ENCODE measurements around the gene HS6ST3. TPM values are rescaled to one million over a fixed set of nuclear protein-coding genes. Genes with fewer than 3 reads are reported as not detected.

The HS6ST3 gene
- total and polyA plus RNA-seq, 8 donors: 0.03 to 0.15 (median 0.10) TPM

DNA sequence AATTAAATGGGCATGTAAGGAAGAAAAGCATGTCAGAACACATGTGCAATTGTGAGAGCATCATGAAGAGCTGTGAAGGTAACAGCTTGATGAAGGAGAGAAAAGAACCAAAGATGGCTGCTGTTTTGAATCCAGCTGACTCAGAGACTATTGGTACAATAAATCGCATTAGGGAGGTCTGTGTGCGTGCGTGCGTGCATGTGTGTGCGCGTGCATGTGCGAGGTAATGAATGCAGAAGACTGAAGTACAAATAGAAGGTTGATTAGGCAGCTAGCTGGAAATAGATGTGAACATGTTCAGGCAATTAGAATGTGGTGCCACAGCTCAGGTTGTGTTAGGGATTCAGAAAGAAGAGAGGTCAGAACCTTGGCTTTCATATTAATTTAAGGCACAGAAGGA, 463.9 kb downstream of the HS6ST3 start:
- H3K36me3 ChIP-seq: no peaks in the 10 kb centered on the region
- H3K4me3 ChIP-seq: no peak overlapping the region
- H3K4me1 ChIP-seq: no peaks in the 10 kb centered on the region
- intact Hi-C loops (cut with DNase I): no loop called here
- H3K9me3 ChIP-seq: peaks cover 0 to 2% of the 10 kb centered on the region in 2 donors
- H3K27ac ChIP-seq: no peak overlapping the region
- TF ChIP-seq, protein P1, sequence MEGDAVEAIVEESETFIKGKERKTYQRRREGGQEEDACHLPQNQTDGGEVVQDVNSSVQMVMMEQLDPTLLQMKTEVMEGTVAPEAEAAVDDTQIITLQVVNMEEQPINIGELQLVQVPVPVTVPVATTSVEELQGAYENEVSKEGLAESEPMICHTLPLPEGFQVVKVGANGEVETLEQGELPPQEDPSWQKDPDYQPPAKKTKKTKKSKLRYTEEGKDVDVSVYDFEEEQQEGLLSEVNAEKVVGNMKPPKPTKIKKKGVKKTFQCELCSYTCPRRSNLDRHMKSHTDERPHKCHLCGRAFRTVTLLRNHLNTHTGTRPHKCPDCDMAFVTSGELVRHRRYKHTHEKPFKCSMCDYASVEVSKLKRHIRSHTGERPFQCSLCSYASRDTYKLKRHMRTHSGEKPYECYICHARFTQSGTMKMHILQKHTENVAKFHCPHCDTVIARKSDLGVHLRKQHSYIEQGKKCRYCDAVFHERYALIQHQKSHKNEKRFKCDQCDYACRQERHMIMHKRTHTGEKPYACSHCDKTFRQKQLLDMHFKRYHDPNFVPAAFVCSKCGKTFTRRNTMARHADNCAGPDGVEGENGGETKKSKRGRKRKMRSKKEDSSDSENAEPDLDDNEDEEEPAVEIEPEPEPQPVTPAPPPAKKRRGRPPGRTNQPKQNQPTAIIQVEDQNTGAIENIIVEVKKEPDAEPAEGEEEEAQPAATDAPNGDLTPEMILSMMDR (IDR thresholded peaks at IDR 0.05): no peak
- ATAC-seq (no peak), DNase-seq (no peak)
- no peaks in the 10 kb centered on the region for H3K27me3 ChIP-seq

DNA sequence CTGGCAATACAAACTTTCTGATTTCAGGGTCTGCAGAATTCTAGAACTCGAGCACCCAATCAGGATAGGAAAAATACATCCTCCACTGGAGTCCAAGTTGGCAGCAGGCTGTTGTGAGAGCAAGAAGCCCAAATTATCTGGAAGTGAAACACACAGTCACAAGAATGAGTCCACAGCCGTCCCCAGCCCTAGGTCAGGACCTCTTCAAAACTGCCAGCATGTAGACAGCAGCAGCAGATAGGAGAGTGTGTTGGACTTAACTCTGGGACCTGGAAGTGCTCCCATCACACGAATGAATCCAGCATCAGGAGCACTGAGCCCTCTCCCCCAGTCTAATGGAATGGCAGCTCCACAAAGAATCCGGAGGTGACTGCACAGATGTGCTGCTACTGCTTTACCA, 483.7 kb downstream of the HS6ST3 start:
- TF ChIP-seq, protein P1 (IDR thresholded peaks at IDR 0.05): no peak
- ATAC-seq: no peak
- no peaks in the 10 kb centered on the region for H3K4me1 ChIP-seq
- H3K27ac ChIP-seq: no peak overlapping the region
- no peak overlapping the region for H3K4me3 ChIP-seq
- no peaks in the 10 kb centered on the region for H3K36me3 ChIP-seq
- intact Hi-C loops (cut with DNase I): no loop called here
- DNase-seq: no peak
- no peaks in the 10 kb centered on the region for H3K27me3 ChIP-seq
- no peaks in the 10 kb centered on the region for H3K9me3 ChIP-seq

DNA sequence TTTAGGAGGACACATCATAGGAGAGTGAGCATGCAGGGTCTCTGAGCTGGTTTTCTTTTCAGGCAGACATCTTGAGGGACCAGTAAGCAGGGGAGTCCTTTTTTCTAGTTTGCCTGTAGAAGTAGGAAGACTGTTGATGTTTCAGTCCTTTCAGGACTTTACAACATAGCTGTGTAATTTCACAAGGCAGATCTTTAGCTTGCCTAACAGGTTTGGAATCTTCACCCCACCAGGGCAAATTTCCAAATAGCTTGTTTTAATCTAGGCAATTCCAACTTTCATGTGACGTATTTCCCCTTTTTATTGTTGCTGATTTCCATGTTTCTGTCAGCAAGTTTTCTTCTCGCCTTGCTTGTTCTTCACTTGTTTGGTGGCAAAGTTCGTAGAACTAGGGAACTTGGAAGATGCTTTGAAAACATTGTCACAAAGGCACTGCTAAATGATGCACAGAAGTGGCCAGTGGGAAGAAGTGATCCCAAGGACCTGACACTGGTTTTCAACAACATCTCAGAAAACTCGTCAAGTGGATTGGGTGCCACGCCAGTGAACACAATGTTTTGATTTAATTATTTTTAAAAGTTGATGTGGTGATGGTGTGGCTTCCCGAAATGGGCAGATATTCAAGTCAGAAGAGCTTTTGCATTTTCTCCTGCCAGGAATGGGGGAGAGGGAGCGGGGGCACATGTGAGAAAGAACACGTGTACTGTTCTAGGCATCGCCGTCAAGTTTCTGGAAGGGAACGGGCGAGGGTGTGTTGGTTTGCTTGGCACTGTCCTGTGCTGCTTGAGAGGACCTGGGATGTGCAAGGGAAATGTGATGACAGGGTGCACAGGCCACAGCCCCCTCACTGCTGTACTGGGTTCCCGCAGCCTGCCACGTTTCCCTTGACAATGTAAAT, 485.8 kb downstream of the HS6ST3 start:
- Histone ChIP-seq H3K4me1 (no peaks in the 10 kb centered on the region), H3K27me3 (no peaks in the 10 kb centered on the region), H3K27ac (no peak overlapping the region), H3K36me3 (no peaks in the 10 kb centered on the region), H3K4me3 (no peak overlapping the region), H3K9me3 (no peaks in the 10 kb centered on the region)
- no peak for DNase-seq
- ATAC-seq: no peak
- intact Hi-C loops (cut with DNase I): no loop called here
- TF ChIP-seq, protein P1 (IDR thresholded peaks at IDR 0.05): no peak

DNA sequence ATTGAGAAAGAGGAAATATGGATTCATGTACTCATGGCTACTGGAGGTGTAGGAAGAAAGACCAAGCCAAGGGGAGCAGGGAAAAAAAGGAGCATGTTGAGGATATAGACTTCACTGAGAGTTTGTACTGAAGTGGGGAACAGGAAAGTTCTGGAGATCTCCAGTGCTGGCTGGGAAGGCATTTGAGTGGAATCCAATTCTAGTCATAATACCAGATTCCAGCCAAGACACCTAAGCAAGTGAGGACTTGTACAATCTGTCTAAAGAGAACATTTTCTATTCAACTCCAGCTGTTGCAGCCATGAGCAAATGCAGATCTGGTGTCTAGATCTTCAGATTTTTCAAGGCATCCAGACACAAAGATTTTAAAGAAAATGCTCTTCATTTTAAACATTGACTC, 491.8 kb downstream of the HS6ST3 start:
- Histone ChIP-seq H3K4me3 (no peak overlapping the region), H3K27ac (no peak overlapping the region), H3K27me3 (no peaks in the 10 kb centered on the region), H3K4me1 (no peaks in the 10 kb centered on the region), H3K9me3 (peaks cover 4 to 16% of the 10 kb centered on the region in 2 donors), H3K36me3 (no peaks in the 10 kb centered on the region)
- no peak for DNase-seq
- TF ChIP-seq, protein P1 (IDR thresholded peaks at IDR 0.05): no peak
- intact Hi-C loops (cut with DNase I): no loop called here
- no peak for ATAC-seq

DNA sequence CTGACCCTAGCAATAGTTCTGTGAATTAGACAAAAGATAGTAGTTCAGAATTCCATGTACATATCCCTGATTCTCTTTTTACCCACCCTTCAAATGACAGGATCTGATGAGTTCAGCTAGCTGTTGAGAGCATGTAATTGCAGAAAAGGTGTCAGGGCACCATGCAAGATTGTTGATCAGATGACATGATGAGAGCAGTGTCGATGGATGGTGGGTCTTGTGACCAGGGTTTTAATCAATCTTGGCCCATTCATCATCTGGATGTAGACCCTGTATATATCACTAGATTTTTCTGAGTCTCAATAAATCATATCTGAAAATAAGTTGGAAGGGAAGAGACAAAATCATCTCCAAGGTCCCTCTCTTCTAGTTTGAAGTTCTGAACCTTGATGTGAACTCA, 525.3 kb downstream of the HS6ST3 start:
- Histone ChIP-seq H3K27ac (no peak overlapping the region), H3K9me3 (no peaks in the 10 kb centered on the region), H3K27me3 (no peaks in the 10 kb centered on the region), H3K36me3 (no peaks in the 10 kb centered on the region), H3K4me1 (no peaks in the 10 kb centered on the region), H3K4me3 (no peak overlapping the region)
- intact Hi-C loops (cut with DNase I): no loop called here
- ATAC-seq: no peak
- no peak for DNase-seq
- TF ChIP-seq, protein P1 (IDR thresholded peaks at IDR 0.05): no peak
